ENCODE measurements around the gene FUT8. TPM values are rescaled to one million over a fixed set of nuclear protein-coding genes. Genes with fewer than 3 reads are reported as not detected.

FUT8 gene
- total and polyA plus RNA-seq, 2 donors (not counting 1 experiment from before 2014, with no cell fraction given) = 13.2 to 91.8 TPM

- Histone ChIP-seq H3K9me3 (ENCODE audit: control extremely low read depth in 1 of 3, control insufficient read depth in 2 of 3, insufficient read depth in 1 of 3, low read length in 2 of 3) (no peaks in the 10 kb centered on the region), H3K79me2 (ENCODE audit: control insufficient read depth, insufficient read depth, low read length) (peaks cover 95% of the 10 kb centered on the region), H4K20me1 (ENCODE audit: control insufficient read depth, insufficient read depth, low read length, poor library complexity, severe bottlenecking) (peaks cover 16% of the 10 kb centered on the region), H3K27ac (ENCODE audit: low read length in 2 of 2) (no peak overlapping the region), H3K4me3 (ENCODE audit: control extremely low read depth in 1 of 5, extremely low read depth in 1 of 5, insufficient read depth in 1 of 5, low read depth in 2 of 5, low read length in 4 of 5) (no peak overlapping the region), H3K9ac (ENCODE audit: low read length) (no peak overlapping the region), H3K36me3 (replicated peaks in 1 of 2; ENCODE audit: control extremely low read depth in 1 of 2, control insufficient read depth in 1 of 2, extremely low read depth in 1 of 2, insufficient read depth in 2 of 2, low read length in 1 of 2) (no peaks in the 10 kb centered on the region), H2AFZ (ENCODE audit: insufficient read depth, low read depth, low read length, poor library complexity, severe bottlenecking) (no peak overlapping the region), H3K4me2 (replicated peaks; ENCODE audit: low read depth, low read length, poor library complexity, severe bottlenecking) (no peak overlapping the region), H3K4me1 (ENCODE audit: control insufficient read depth in 2 of 2, insufficient read depth in 2 of 2, low read length in 2 of 2) (no peaks in the 10 kb centered on the region), H3K27me3 (replicated peaks in 1 of 4; ENCODE audit: control extremely low read depth in 1 of 4, control insufficient read depth in 3 of 4, insufficient read depth in 4 of 4, low read length in 3 of 4) (no peaks in the 10 kb centered on the region)
- Mint-ChIP-seq H3K27ac (peak overlapping the region; percentile 65), H3K4me1 (peaks cover 31% of the 10 kb centered on the region), H3K27me3 (no peaks in the 10 kb centered on the region), H3K9me3 (ENCODE audit: insufficient read depth) (no peaks in the 10 kb centered on the region), H3K4me3 (no peak overlapping the region)
- 97% methylated on average over 5 of the region's 10 CpGs for WGBS (ENCODE audit: insufficient coverage)
- intact Hi-C loops (cut with micrococcal nuclease) = no loop called here
- TF ChIP-seq EZH2 (IDR thresholded peaks at IDR 0.05; ENCODE audit: borderline replicate concordance, insufficient read depth, low read depth, low read length, poor library complexity, severe bottlenecking) (no peak), CTCF (IDR thresholded peaks at IDR 0.05) (no peak)
- no peak for DNase-seq
- no peak for ATAC-seq (ENCODE audit: low read depth)
- CTCF ChIA-PET = interaction anchor here (1.0 kb wide), 1 partner anchor 403 kb away, joined by 4 read pairs; no protein-coding TSS in a partner anchor
- POLR2A ChIA-PET = interaction anchor here (0.7 kb wide), 1 partner anchor 202 kb away, joined by 4 read pairs; no protein-coding TSS in a partner anchor
Measured at GRCh38 chr14:65421201-65421981, 8.9 kb downstream of the FUT8 start.
